ENCODE results near the gene ASCL4. TPM values are rescaled to one million over a fixed set of nuclear protein-coding genes. Genes with fewer than 3 reads are reported as not detected.
"Not testable (repeated sequence)": the region's sequence is repeated elsewhere in the genome, so short reads cannot be mapped to it uniquely, and the experiment has no call there.

The ASCL4 gene, protein sequence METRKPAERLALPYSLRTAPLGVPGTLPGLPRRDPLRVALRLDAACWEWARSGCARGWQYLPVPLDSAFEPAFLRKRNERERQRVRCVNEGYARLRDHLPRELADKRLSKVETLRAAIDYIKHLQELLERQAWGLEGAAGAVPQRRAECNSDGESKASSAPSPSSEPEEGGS
- not detected in 2 replicates for total RNA-seq (2011; cell fraction: chromatin; rRNA removed; ENCODE audit: low replicate concordance)
- total RNA-seq (2011; cell fraction: nucleolus; rRNA removed), result not detected in 2 replicates
- not detected in 2 replicates for total RNA-seq (2011; cell fraction: nucleoplasm; rRNA removed)
- not detected in 2 replicates for total RNA-seq (2014; rRNA removed)
- total RNA-seq (2014; rRNA removed; fragmentation: Illumina TruSeq; extraction: Trizol), result not detected in 2 replicates
- total RNA-seq (2015; rRNA removed; fragmentation: Illumina TruSeq; extraction: Trizol), result not detected in 2 replicates
- not detected in 2 replicates for total RNA-seq (2021)
- not detected in 2 replicates for polyA plus RNA-seq (2011; rRNA removed)
- polyA plus RNA-seq (2011; cell fraction: cytosol; rRNA removed), result not detected in 2 replicates
- polyA plus RNA-seq (2011; cell fraction: nucleus; rRNA removed), result not detected in 2 replicates
- polyA plus RNA-seq (2012), result not detected in 2 replicates
- polyA plus RNA-seq (2014; fragmentation: Illumina TruSeq; extraction: Trizol), result not detected in 2 replicates
- polyA plus RNA-seq (2014; fragmentation: Nextera tagmentation; extraction: Ambion mirVana), result not detected
- not detected in 2 replicates for polyA plus RNA-seq (2014; rRNA removed)
- polyA minus RNA-seq (2011; rRNA and poly(A)+ RNA removed), result not detected in 2 replicates
- polyA minus RNA-seq (2011; cell fraction: cytosol; rRNA and poly(A)+ RNA removed), result not detected in 2 replicates
- polyA minus RNA-seq (2011; cell fraction: nucleus; rRNA and poly(A)+ RNA removed), result not detected in 2 replicates
- Bru-seq, nascent RNA, result not detected
- not detected for BruChase-seq, experiment 1, labeled RNA remaining after a 2-hour chase
- not detected for BruChase-seq, experiment 2, labeled RNA remaining after a 6-hour chase
- long read RNA-seq, experiment 1, result 0 reads
- long read RNA-seq, experiment 2, result 0 reads
- long read RNA-seq, experiment 3, result 0 reads

DNA sequence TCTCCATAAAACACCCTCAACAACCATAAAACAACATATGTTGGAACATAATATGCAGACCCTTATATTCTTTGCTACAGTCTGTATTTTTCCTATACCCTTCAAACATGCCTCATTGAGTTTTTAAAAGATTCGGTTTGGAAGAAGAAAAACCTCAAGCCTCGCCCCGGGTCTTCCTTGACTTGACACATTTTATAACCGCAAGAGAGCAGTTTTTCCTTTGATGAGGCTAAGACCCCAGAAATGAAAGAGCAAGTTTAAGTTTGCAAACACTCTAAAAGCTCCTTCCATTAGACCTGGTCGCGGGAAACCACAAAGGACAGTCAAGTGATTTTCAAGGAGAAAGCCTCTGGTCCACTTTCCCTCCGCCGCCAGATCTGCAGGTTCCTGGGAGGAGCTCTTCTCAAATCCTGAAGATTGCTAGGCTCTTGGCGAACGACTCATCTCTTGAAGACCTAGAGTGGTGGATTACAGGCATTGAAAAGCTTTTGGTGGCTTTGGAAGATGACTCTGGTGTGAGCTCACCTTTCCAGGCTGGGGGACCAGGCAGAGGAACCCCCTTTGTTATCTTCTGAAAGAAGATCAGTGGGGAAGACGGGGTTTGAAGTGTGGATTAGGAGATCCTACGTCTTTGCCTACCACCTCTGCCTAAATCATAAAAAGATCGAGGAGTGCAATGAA lies at the start of gene ASCL4:
ASCL4 (plus strand) TSS at position 356 of the 681 bp plus-strand sequence. CDS start 515 bp downstream, outside the sequence.
- CTCF ChIA-PET (ENCODE audit: low intra/inter-chr PET ratio), result no interaction called here

DNA sequence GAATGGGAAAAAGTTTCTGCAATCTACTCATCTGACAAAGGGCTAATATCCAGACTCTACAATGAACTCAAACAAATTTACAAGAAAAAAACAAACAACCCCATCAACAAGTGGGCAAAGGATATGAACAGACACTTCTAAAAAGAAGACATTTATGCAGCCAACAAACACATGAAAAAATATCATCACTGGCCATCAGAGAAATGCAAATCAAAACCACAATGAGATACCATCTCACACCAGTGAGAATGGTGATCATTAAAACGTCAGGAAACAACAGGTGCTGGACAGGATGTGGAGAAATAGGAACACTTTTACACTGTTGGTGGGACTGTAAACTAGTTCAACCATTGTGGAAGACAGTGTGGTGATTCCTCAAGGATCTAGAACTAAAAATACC lies 47.2 kb upstream of the ASCL4 start:
- H3K36me3 ChIP-seq (ENCODE audit: control insufficient read depth, insufficient read depth, low read length); H3K79me2 ChIP-seq (ENCODE audit: control insufficient read depth, insufficient read depth, low read length); H2AFZ ChIP-seq (ENCODE audit: low read depth, low read length); H4K20me1 ChIP-seq (replicated peaks; ENCODE audit: control insufficient read depth, insufficient read depth, low read length); H3K4me2 ChIP-seq (ENCODE audit: insufficient read depth, low read length); FAIRE-seq; H3K4me1 ChIP-seq (replicated peaks in 1 of 2; ENCODE audit: control insufficient read depth in 2 of 2, insufficient read depth in 2 of 2, low read length in 2 of 2); H3K9me1 ChIP-seq (ENCODE audit: control insufficient read depth, insufficient read depth, low read length); H3K9me3 ChIP-seq (replicated peaks; ENCODE audit: control insufficient read depth, insufficient read depth, low read depth, low read length); H3K27me3 ChIP-seq (ENCODE audit: control insufficient read depth in 2 of 2, insufficient read depth in 2 of 2, low read length in 2 of 2); in situ Hi-C loops (cut with MboI); BruUV-seq (replicated peaks); intact Hi-C loops (cut with micrococcal nuclease); DNase-seq (ENCODE audit: extremely low read depth in 1 of 4, low spot score in 3 of 4); H3K4me3 ChIP-seq; POLR2A ChIA-PET; ATAC-seq; H3K27ac ChIP-seq (ENCODE audit: extremely low read depth, low read depth, low read length); H3K9ac ChIP-seq (ENCODE audit: insufficient read depth in 1 of 2, low read depth in 2 of 2, low read length in 2 of 2); CTCF ChIA-PET (ENCODE audit: low intra/inter-chr PET ratio): not testable (repeated sequence)
- 0% methylated on average over 1 of the region's 1 CpG for WGBS (ENCODE audit: insufficient coverage, low coverage, missing lambda C conversion rate)

More for the DNA sequence above, at the start of gene ASCL4:
- POLR2A ChIA-PET, result interaction anchor here (1.1 kb wide), 1 partner anchor 8 kb away, joined by 3 read pairs; no protein-coding TSS in a partner anchor
- no peaks in the 10 kb centered on the region for H3K36me3 ChIP-seq (ENCODE audit: control insufficient read depth, insufficient read depth, low read length)
- in situ Hi-C loops (cut with MboI), result no loop called here
- H3K4me1 ChIP-seq (replicated peaks in 1 of 2; ENCODE audit: control insufficient read depth in 2 of 2, insufficient read depth in 2 of 2, low read length in 2 of 2), result peaks cover 0 to 4% of the 10 kb centered on the region in 2 experiments; a peak in 1 of 5 replicates
- no peaks in the 10 kb centered on the region for H4K20me1 ChIP-seq (replicated peaks; ENCODE audit: control insufficient read depth, insufficient read depth, low read length)
- no peaks in the 10 kb centered on the region for H3K9me3 ChIP-seq (replicated peaks; ENCODE audit: control insufficient read depth, insufficient read depth, low read depth, low read length)
- no peaks in the 10 kb centered on the region for H3K9me1 ChIP-seq (ENCODE audit: control insufficient read depth, insufficient read depth, low read length)
- no peak within 1 kb of the TSS for H3K4me3 ChIP-seq
- no peak for ATAC-seq
- TF ChIP-seq LARP7 (IDR thresholded peaks at IDR 0.05) (no peak), DDX20 (tag; IDR thresholded peaks at IDR 0.05; ENCODE audit: low read depth) (no peak), DACH1 (IDR thresholded peaks at IDR 0.05; ENCODE audit: partially characterized antibody) (no peak)
- TF ChIP-seq, protein P1, sequence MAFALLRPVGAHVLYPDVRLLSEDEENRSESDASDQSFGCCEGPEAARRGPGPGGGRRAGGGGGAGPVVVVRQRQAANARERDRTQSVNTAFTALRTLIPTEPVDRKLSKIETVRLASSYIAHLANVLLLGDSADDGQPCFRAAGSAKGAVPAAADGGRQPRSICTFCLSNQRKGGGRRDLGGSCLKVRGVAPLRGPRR (CRISPR knock-in tag; IDR thresholded peaks at IDR 0.05), result no peak
- FAIRE-seq, result no peak
- H3K9ac ChIP-seq (ENCODE audit: insufficient read depth in 1 of 2, low read depth in 2 of 2, low read length in 2 of 2), result no peak within 1 kb of the TSS
- no peak within 1 kb of the TSS for H3K4me2 ChIP-seq (ENCODE audit: insufficient read depth, low read length)
- H3K27ac ChIP-seq (ENCODE audit: extremely low read depth, low read depth, low read length), result no peak within 1 kb of the TSS
- 6% methylated on average over 13 of the region's 13 CpGs for WGBS (ENCODE audit: insufficient coverage, low coverage, missing lambda C conversion rate)
- peaks cover 27 to 40% of the 10 kb centered on the region in 2 experiments for H3K27me3 ChIP-seq (ENCODE audit: control insufficient read depth in 2 of 2, insufficient read depth in 2 of 2, low read length in 2 of 2)
- no peak for DNase-seq (ENCODE audit: extremely low read depth in 1 of 4, low spot score in 3 of 4)
- no peaks in the 10 kb centered on the region for H3K79me2 ChIP-seq (ENCODE audit: control insufficient read depth, insufficient read depth, low read length)
- no TSS peak for BruUV-seq (replicated peaks)
- H2AFZ ChIP-seq (ENCODE audit: low read depth, low read length), result no peak within 1 kb of the TSS
- intact Hi-C loops (cut with micrococcal nuclease), result no loop called here

Measured in K562 (cell line).